Neural progenitor cell (in vitro differentiated cells): ENCODE results near the gene NUMB. TPM values are rescaled to one million over a fixed set of nuclear protein-coding genes. Genes with fewer than 3 reads are reported as not detected.
"Not testable (repeated sequence)": the region's sequence is repeated elsewhere in the genome, so short reads cannot be mapped to it uniquely, and the experiment has no call there.

Experiments
- DNase-seq: peaks from one replicate; pipeline ENCODE4 v3.0.0-alpha.2; 2016; ENCODE audit warnings: low spot score
- H2AFZ ChIP-seq: fragments of 200-600 bp; sonication (generic); replicated peaks from 2 replicates; pipeline ENCODE4 v1.6.1; 2016; ENCODE audit warnings: antibody characterized with exemption
- H3F3A ChIP-seq: fragments of 200-600 bp; sonication (generic); 2 replicates; pipeline ENCODE4 v1.6.1; 2016; ENCODE audit warnings: antibody characterized with exemption, low read depth
- H3K27ac ChIP-seq: fragments of 200-600 bp; sonication (generic); 2 replicates; pipeline ENCODE4 v1.5.1; 2016; ENCODE audit warnings: mild to moderate bottlenecking
- H3K27me3 ChIP-seq: fragments of 200-600 bp; sonication (generic); 2 replicates; pipeline ENCODE4 v1.6.1; 2016; ENCODE audit warnings: mild to moderate bottlenecking, moderate library complexity
- H3K36me3 ChIP-seq: fragments of 200-600 bp; sonication (generic); 2 replicates; pipeline ENCODE4 v1.5.1; 2016
- H3K4me1 ChIP-seq: fragments of 200-600 bp; sonication (generic); 2 replicates; pipeline ENCODE4 v1.6.1; 2016; ENCODE audit warnings: mixed run types
- H3K4me2 ChIP-seq: fragments of 200-600 bp; sonication (generic); 2 replicates; pipeline ENCODE4 v1.6.1; 2016
- H3K4me3 ChIP-seq: fragments of 200-600 bp; sonication (generic); 2 replicates; pipeline ENCODE4 v1.5.1; 2016
- H3K79me2 ChIP-seq: fragments of 200-600 bp; sonication (generic); 2 replicates; pipeline ENCODE4 v1.6.1; 2016; ENCODE audit warnings: low read depth
- H3K9ac ChIP-seq: fragments of 200-600 bp; sonication (generic); 2 replicates; pipeline ENCODE4 v1.6.1; 2016
- H3K9me3 ChIP-seq: fragments of 200-600 bp; sonication (generic); 2 replicates; pipeline ENCODE4 v1.5.1; 2016; ENCODE audit warnings: low read depth
- H4K20me1 ChIP-seq: fragments of 200-600 bp; sonication (generic); 2 replicates; pipeline ENCODE4 v1.6.1; 2016; ENCODE audit warnings: low read depth
- H3K27ac Mint-ChIP-seq: 3 replicates; pipeline ENCODE4 v1.8.0; 2021; ENCODE audit warnings: mixed read lengths
- H3K27me3 Mint-ChIP-seq: 2 replicates; pipeline ENCODE4 v1.8.0; 2022; ENCODE audit warnings: low read depth, mild to moderate bottlenecking, inconsistent platforms, moderate library complexity, mixed read lengths; ENCODE audit not compliant: insufficient read depth
- H3K36me3 Mint-ChIP-seq: 3 replicates; pipeline ENCODE4 v1.8.0; 2021; ENCODE audit warnings: mixed read lengths
- H3K4me1 Mint-ChIP-seq: 3 replicates; pipeline ENCODE4 v1.8.0; 2021; ENCODE audit warnings: mixed read lengths
- H3K4me3 Mint-ChIP-seq: 3 replicates; pipeline ENCODE4 v1.8.0; 2021; ENCODE audit warnings: mild to moderate bottlenecking, moderate library complexity, mixed read lengths
- H3K9me3 Mint-ChIP-seq: 3 replicates; pipeline ENCODE4 v1.8.0; 2020; ENCODE audit warnings: mixed read lengths
- EZH2 ChIP-seq: fragments of 200-600 bp; sonication (generic); IDR thresholded peaks from 2 replicates; pipeline ENCODE4 v1.6.1; 2017; ENCODE audit warnings: antibody characterized with exemption, mild to moderate bottlenecking, moderate library complexity
- EZH2phosphoT487 ChIP-seq: fragments of 200-600 bp; sonication (generic); IDR thresholded peaks from 2 replicates; pipeline ENCODE4 v1.6.1; 2017; ENCODE audit warnings: antibody characterized with exemption
- total RNA-seq: library from RNA; depleted of rRNA; stranded (reverse); fragments of >200 nt; gene quantifications from 2 replicates; pipeline ENCODE4 v1.2.3, GENCODE V29; 2015; ENCODE audit warnings: low replicate concordance
- TF ChIP-seq, protein P1 (sequence below): fragments of 200-600 bp; sonication (generic); IDR thresholded peaks from 2 replicates; pipeline ENCODE4 v1.5.1; 2017; ENCODE audit warnings: antibody characterized with exemption, mild to moderate bottlenecking

The NUMB gene
- total RNA-seq, 1 donor from 2014 or later = 37.2 TPM

DNA sequence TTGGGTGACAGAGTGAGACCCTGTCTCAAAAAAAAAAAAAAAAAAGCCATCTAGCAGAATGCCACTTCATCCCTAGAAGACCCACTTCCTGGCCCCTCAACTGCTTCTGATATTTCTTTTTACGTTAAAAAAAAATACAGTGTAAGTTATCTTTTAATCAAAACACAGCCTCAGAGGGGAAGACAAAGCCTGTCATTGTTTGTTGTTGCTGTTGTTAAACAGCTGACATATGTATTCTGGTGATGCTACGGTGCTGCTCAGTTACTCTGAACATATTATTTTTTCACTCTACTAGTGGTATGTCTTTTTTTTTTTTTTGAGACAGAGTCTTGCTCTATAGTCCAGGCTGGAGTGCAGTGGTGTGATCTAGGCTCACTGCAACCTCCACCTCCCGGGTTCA, 145.7 kb downstream of the NUMB start:
- H3K4me3 ChIP-seq = no peak overlapping the region
- TF ChIP-seq EZH2phosphoT487 (no peak), EZH2 (no peak)
- TF ChIP-seq, protein P1, sequence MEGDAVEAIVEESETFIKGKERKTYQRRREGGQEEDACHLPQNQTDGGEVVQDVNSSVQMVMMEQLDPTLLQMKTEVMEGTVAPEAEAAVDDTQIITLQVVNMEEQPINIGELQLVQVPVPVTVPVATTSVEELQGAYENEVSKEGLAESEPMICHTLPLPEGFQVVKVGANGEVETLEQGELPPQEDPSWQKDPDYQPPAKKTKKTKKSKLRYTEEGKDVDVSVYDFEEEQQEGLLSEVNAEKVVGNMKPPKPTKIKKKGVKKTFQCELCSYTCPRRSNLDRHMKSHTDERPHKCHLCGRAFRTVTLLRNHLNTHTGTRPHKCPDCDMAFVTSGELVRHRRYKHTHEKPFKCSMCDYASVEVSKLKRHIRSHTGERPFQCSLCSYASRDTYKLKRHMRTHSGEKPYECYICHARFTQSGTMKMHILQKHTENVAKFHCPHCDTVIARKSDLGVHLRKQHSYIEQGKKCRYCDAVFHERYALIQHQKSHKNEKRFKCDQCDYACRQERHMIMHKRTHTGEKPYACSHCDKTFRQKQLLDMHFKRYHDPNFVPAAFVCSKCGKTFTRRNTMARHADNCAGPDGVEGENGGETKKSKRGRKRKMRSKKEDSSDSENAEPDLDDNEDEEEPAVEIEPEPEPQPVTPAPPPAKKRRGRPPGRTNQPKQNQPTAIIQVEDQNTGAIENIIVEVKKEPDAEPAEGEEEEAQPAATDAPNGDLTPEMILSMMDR = no peak
- Mint-ChIP-seq H3K4me3 (no peak overlapping the region), H3K9me3 (no peaks in the 10 kb centered on the region), H3K27me3 (no peaks in the 10 kb centered on the region), H3K27ac (no peak overlapping the region), H3K4me1 (no peaks in the 10 kb centered on the region), H3K36me3 (no peaks in the 10 kb centered on the region)
- no peak overlapping the region for H2AFZ ChIP-seq
- no peaks in the 10 kb centered on the region for H3K36me3 ChIP-seq
- no peaks in the 10 kb centered on the region for H3K79me2 ChIP-seq
- no peak overlapping the region for H3K27ac ChIP-seq
- no peaks in the 10 kb centered on the region for H3K27me3 ChIP-seq
- no peaks in the 10 kb centered on the region for H4K20me1 ChIP-seq
- H3F3A ChIP-seq = no peaks in the 10 kb centered on the region
- H3K9me3 ChIP-seq = no peaks in the 10 kb centered on the region
- H3K4me1 ChIP-seq = no peaks in the 10 kb centered on the region
- no peak for DNase-seq
- H3K4me2 ChIP-seq = no peak overlapping the region
- no peak overlapping the region for H3K9ac ChIP-seq

DNA sequence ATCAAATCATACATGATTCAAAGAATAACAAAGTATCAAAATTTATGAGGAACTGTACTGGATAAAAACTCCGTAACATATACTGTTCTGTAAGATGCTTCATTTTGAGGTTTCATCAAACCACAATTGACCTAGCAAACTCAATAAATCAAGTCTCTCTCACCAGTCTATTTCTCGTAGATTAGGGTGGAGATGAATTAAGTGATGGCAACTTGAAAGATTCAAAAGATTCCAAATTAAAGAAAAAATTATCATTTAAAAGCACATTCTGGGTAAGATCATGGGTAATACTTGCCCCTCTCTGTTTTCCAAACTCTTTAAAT, 146.7 kb downstream of the NUMB start:
- no peaks in the 10 kb centered on the region for H3K36me3 ChIP-seq
- no peaks in the 10 kb centered on the region for H3K79me2 ChIP-seq
- DNase-seq = no peak
- Mint-ChIP-seq H3K27ac (no peak overlapping the region), H3K4me3 (no peak overlapping the region), H3K27me3 (no peaks in the 10 kb centered on the region), H3K36me3 (peaks cover 3% of the 10 kb centered on the region), H3K9me3 (no peaks in the 10 kb centered on the region), H3K4me1 (no peaks in the 10 kb centered on the region)
- no peak overlapping the region for H3K27ac ChIP-seq
- H4K20me1 ChIP-seq = no peaks in the 10 kb centered on the region
- TF ChIP-seq, protein P1 = no peak
- no peak for TF ChIP-seq EZH2phosphoT487
- no peak for TF ChIP-seq EZH2
- H3K9ac ChIP-seq = no peak overlapping the region
- no peaks in the 10 kb centered on the region for H3K27me3 ChIP-seq
- H3K4me2 ChIP-seq = no peak overlapping the region
- no peaks in the 10 kb centered on the region for H3F3A ChIP-seq
- no peaks in the 10 kb centered on the region for H3K4me1 ChIP-seq
- no peak overlapping the region for H2AFZ ChIP-seq
- H3K4me3 ChIP-seq = no peak overlapping the region
- H3K9me3 ChIP-seq = no peaks in the 10 kb centered on the region

DNA sequence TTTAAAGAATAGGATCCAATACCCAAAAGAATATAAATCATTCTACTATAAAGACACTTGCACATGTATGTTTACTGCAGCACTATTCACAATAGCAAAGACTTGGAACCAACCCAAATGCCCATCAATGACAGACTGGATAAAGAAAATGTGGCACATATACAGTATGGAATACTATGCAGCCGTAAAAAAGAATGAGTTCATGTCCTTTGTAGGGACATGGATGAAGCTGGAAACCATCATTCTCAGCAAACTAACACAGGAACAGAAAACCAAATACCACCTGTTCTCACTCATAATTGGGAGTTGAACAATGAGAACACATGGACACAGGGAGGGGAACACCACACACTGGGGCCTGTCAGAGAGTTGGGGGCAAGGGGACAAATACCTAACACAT, 149.1 kb downstream of the NUMB start:
- H3K27me3 Mint-ChIP-seq, H3K79me2 ChIP-seq, H3K4me1 Mint-ChIP-seq, DNase-seq, H3K4me3 ChIP-seq, H4K20me1 ChIP-seq, H3K27me3 ChIP-seq, H3K4me3 Mint-ChIP-seq, H3K4me1 ChIP-seq, H3K27ac ChIP-seq, H3K36me3 Mint-ChIP-seq, H3K9ac ChIP-seq, H3F3A ChIP-seq, H3K9me3 ChIP-seq, H3K4me2 ChIP-seq, H3K9me3 Mint-ChIP-seq, H3K27ac Mint-ChIP-seq, H2AFZ ChIP-seq, H3K36me3 ChIP-seq: not testable (repeated sequence)

DNA sequence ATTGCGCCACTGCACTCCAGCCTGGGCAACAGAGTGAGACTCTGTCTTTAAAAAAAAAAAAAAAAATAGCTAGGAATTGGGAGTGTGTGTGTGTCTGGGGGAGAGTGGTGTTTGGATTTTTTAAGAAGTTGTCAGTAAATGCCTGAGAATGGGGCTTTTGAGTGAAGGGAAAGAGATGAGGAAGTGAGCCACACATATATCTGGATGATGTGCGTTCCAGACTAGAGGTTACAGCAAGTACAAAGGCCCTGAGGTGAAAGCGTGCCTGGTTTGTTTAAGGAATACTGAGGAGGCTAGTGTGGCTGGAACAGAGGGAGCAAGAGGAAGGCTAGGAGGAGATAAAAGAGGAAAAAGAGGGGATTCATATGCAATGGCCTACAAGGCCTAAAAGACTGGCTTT, 151.1 kb downstream of the NUMB start:
- Histone ChIP-seq H3K36me3 (no peaks in the 10 kb centered on the region), H4K20me1 (no peaks in the 10 kb centered on the region), H3K4me1 (no peaks in the 10 kb centered on the region), H3K79me2 (no peaks in the 10 kb centered on the region), H3K4me3 (no peak overlapping the region), H3K9me3 (no peaks in the 10 kb centered on the region), H3K27me3 (no peaks in the 10 kb centered on the region), H3K27ac (no peak overlapping the region), H3K4me2 (no peak overlapping the region), H2AFZ (no peak overlapping the region), H3F3A (no peaks in the 10 kb centered on the region), H3K9ac (no peak overlapping the region)
- no peak overlapping the region for H3K4me3 Mint-ChIP-seq
- no peaks in the 10 kb centered on the region for H3K9me3 Mint-ChIP-seq
- TF ChIP-seq EZH2phosphoT487 (no peak), EZH2 (no peak)
- TF ChIP-seq, protein P1 = no peak
- no peaks in the 10 kb centered on the region for H3K27me3 Mint-ChIP-seq
- no peaks in the 10 kb centered on the region for H3K4me1 Mint-ChIP-seq
- no peak overlapping the region for H3K27ac Mint-ChIP-seq
- H3K36me3 Mint-ChIP-seq = peaks cover 3% of the 10 kb centered on the region
- DNase-seq = no peak
